Prostate gland (tissue), 2 donors: Measurements from ENCODE around the gene CLEC18A.
"Not testable (repeated sequence)": the region's sequence is repeated elsewhere in the genome, so short reads cannot be mapped to it uniquely, and the experiment has no call there.

Source experiments
- CTCF ChIP-seq, 4 experiments: fragments of 200-600 bp in 2 of 4; fragments of 450-650 bp in 2 of 4; sonication (generic) in 2 of 4; IDR thresholded peaks; 1 replicate in 3 of 4; 2 replicates in 1 of 4; pipeline ENCODE4 v1.5.1; 2016 to 2019; ENCODE audit warnings: antibody characterized with exemption in 4 of 4, mild to moderate bottlenecking in 2 of 4, moderate library complexity in 2 of 4
- POLR2AphosphoS5 ChIP-seq: sonication (generic); formaldehyde crosslinking; IDR thresholded peaks from one replicate; pipeline ENCODE4 v1.6.1; 2017; ENCODE audit warnings: antibody characterized with exemption

- not testable (repeated sequence) for TF ChIP-seq CTCF (IDR thresholded peaks at IDR 0.05); POLR2AphosphoS5
Measured at GRCh38 chr16:69964960-69965660, 14.0 kb downstream of the CLEC18A start.
